ENCODE data around the gene TMEM163. TPM values are rescaled to one million over a fixed set of nuclear protein-coding genes. Genes with fewer than 3 reads are reported as not detected.
A peak's percentile ranks its signal among the peaks of the same experiment; 100 is the strongest.
"Not testable (repeated sequence)": the region's sequence is repeated elsewhere in the genome, so short reads cannot be mapped to it uniquely, and the experiment has no call there.

The TMEM163 gene
- total RNA-seq, 2 experiments from 2014 or later: not detected

DNA sequence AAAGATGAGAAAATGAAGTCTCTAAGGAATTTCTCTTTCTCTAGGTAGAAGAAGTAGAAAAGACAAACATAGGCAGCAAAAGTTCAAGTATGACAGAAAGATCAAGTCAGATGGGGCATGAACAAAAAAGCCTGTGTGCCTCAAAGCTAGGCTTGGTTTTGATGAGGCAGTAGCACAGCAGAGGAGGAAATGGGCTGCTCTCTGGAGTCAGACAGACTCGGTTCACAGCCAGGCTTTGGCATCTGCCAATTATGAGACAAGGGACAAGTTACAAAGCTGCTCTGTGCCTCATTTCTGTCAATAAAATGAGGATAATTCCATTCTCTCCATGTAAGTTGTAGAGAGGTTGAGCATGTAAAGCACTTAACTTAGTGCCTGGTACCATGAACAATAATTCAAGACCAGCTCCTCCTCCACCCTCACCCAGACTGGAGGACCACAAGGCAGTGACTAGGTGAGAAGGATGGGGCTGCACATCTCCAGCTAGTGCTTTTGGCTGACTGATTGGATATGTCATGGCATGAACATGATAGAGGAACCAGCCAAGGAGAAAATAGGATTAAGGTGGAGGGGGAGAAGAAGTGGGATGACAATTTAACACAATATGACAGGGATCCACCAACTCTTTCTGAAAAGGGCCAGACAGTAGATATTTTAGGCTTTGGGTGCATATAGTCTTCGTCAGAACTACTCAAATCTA, 84.6 kb downstream of the TMEM163 start:
- no peaks in the 10 kb centered on the region for H3K36me3 Mint-ChIP-seq
- no peak overlapping the region for H3K27ac Mint-ChIP-seq
- H3K27me3 Mint-ChIP-seq: peaks cover 7% of the 10 kb centered on the region
- no peaks in the 10 kb centered on the region for H3K9me3 Mint-ChIP-seq
- no peak for DNase-seq
- H3K4me3 Mint-ChIP-seq: no peak overlapping the region
- no peaks in the 10 kb centered on the region for H3K4me1 Mint-ChIP-seq

- no peaks in the 10 kb centered on the region for H3K9me3 Mint-ChIP-seq
- no peak overlapping the region for H3K27ac Mint-ChIP-seq
- no peaks in the 10 kb centered on the region for H3K4me1 Mint-ChIP-seq
- no peaks in the 10 kb centered on the region for H3K36me3 Mint-ChIP-seq
- no peak for DNase-seq
- peaks cover 3% of the 10 kb centered on the region for H3K27me3 Mint-ChIP-seq
- H3K4me3 Mint-ChIP-seq: no peak overlapping the region
These were observed 88.2 kb downstream of the TMEM163 start for GRCh38 chr2:134630504-134631159.

GRCh38 chr2:134628453-134628852, 90.3 kb downstream of the TMEM163 start:
- Mint-ChIP-seq H3K9me3 (no peaks in the 10 kb centered on the region), H3K4me3 (no peak overlapping the region), H3K36me3 (peaks cover 1% of the 10 kb centered on the region), H3K27me3 (peaks cover 8% of the 10 kb centered on the region), H3K4me1 (peaks cover 7% of the 10 kb centered on the region), H3K27ac (no peak overlapping the region)
- DNase-seq: no peak

GRCh38 chr2:134626781-134627180, 92.0 kb downstream of the TMEM163 start:
- H3K4me3 Mint-ChIP-seq: no peak overlapping the region
- no peak for DNase-seq
- peaks cover 7% of the 10 kb centered on the region for H3K4me1 Mint-ChIP-seq
- peaks cover 8% of the 10 kb centered on the region for H3K27me3 Mint-ChIP-seq
- no peaks in the 10 kb centered on the region for H3K9me3 Mint-ChIP-seq
- H3K27ac Mint-ChIP-seq: no peak overlapping the region
- H3K36me3 Mint-ChIP-seq: peaks cover 1% of the 10 kb centered on the region

GRCh38 chr2:134625311-134625710, 93.5 kb downstream of the TMEM163 start:
- H3K27ac Mint-ChIP-seq: no peak overlapping the region
- no peak for DNase-seq

GRCh38 chr2:134623796-134624195, 95.0 kb downstream of the TMEM163 start:
- Mint-ChIP-seq H3K27ac (no peak overlapping the region), H3K4me1 (peaks cover 7% of the 10 kb centered on the region), H3K27me3 (peaks cover 13% of the 10 kb centered on the region), H3K36me3 (peaks cover 1% of the 10 kb centered on the region), H3K9me3 (peaks cover 8% of the 10 kb centered on the region), H3K4me3 (no peak overlapping the region)
- peak; percentile 29 for DNase-seq

More at GRCh38 chr2:134625311-134625710, 93.5 kb downstream of the TMEM163 start:
- Mint-ChIP-seq H3K36me3 (peaks cover 1% of the 10 kb centered on the region), H3K9me3 (no peaks in the 10 kb centered on the region), H3K27me3 (peaks cover 8% of the 10 kb centered on the region), H3K4me1 (peaks cover 7% of the 10 kb centered on the region), H3K4me3 (no peak overlapping the region)

DNA sequence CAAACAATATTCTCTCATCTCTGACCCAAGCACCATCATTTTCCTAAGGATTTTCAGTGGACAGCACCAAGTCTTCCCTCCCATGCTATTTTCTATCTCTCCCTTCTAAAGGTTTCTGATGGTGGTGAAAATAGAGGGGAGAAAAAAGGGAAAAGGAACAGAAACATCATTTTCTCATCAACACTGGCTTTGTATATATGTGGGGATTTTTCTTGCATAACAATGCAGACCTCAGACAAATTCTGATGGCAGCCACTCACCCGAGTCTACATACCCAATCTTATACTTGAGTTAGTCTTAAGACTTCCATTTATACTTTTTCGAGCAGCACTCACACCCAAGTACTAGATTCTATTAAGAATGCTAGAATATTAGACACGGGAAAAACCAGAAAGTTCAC, 95.8 kb downstream of the TMEM163 start:
- DNase-seq: no peak
- Mint-ChIP-seq H3K27me3 (peaks cover 13% of the 10 kb centered on the region), H3K27ac (no peak overlapping the region), H3K4me1 (peaks cover 7% of the 10 kb centered on the region), H3K9me3 (peaks cover 12% of the 10 kb centered on the region), H3K36me3 (peaks cover 1% of the 10 kb centered on the region), H3K4me3 (no peak overlapping the region)

DNA sequence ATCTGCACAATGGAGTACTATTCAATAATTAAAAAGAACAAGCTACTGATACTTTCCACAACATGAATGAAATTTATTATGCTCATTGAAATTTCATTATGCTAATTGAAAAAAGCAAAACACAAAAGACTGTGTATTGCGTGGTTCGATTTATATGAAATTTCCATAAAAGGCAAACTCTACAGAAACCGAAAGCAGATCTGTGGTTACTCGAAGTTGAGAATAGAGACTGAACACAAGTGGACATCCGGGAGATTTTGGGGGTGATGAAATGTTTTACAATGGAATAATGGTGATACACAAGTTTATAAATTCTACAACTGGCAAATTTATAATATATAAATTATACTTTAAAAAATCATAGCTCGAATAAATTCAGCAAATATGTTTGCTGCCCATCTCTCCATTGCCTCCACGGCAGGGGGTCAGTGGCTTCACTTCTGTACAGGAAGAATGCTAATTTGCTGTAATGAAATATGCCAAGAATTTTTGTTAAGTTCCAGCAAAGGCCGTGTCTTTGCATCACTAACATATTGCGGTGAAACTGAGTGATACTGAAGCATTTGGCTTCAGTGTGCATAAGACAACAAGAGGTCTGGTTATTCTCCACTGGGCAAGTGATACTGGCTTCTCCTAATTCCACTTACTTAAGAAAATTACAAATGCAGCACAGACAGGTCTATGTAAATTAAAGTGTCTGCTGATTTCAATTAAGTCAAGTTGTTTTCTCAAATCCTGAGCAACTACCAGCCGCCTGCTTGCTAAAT, 96.7 kb downstream of the TMEM163 start:
- Mint-ChIP-seq H3K4me3 (no peak overlapping the region), H3K4me1 (peaks cover 7% of the 10 kb centered on the region), H3K9me3 (peaks cover 12% of the 10 kb centered on the region), H3K36me3 (peaks cover 1% of the 10 kb centered on the region), H3K27ac (no peak overlapping the region), H3K27me3 (peaks cover 13% of the 10 kb centered on the region)
- no peak for DNase-seq

GRCh38 chr2:134619250-134619649, 99.5 kb downstream of the TMEM163 start:
- Mint-ChIP-seq H3K4me3 (no peak overlapping the region), H3K27ac (no peak overlapping the region), H3K4me1 (peaks cover 6% of the 10 kb centered on the region), H3K27me3 (peaks cover 9% of the 10 kb centered on the region), H3K36me3 (no peaks in the 10 kb centered on the region), H3K9me3 (peaks cover 12% of the 10 kb centered on the region)
- no peak for DNase-seq

- peaks cover 34% of the 10 kb centered on the region for H3K9me3 Mint-ChIP-seq
- not testable (repeated sequence) for H3K27ac Mint-ChIP-seq, H3K4me1 Mint-ChIP-seq, H3K4me3 Mint-ChIP-seq, H3K27me3 Mint-ChIP-seq, DNase-seq, H3K36me3 Mint-ChIP-seq
These were observed 103.3 kb downstream of the TMEM163 start for GRCh38 chr2:134615480-134615879.

GRCh38 chr2:134611316-134611715, 107.5 kb downstream of the TMEM163 start:
- Mint-ChIP-seq H3K27me3 (peaks cover 6% of the 10 kb centered on the region), H3K9me3 (peaks cover 22% of the 10 kb centered on the region), H3K4me3 (no peak overlapping the region), H3K27ac (no peak overlapping the region), H3K4me1 (no peaks in the 10 kb centered on the region), H3K36me3 (peaks cover 3% of the 10 kb centered on the region)
- no peak for DNase-seq

GRCh38 chr2:134610871-134611270, 107.9 kb downstream of the TMEM163 start:
- Mint-ChIP-seq H3K27me3 (peaks cover 9% of the 10 kb centered on the region), H3K9me3 (peaks cover 22% of the 10 kb centered on the region), H3K4me1 (no peaks in the 10 kb centered on the region), H3K4me3 (no peak overlapping the region), H3K36me3 (peaks cover 3% of the 10 kb centered on the region), H3K27ac (no peak overlapping the region)
- DNase-seq: no peak

DNA sequence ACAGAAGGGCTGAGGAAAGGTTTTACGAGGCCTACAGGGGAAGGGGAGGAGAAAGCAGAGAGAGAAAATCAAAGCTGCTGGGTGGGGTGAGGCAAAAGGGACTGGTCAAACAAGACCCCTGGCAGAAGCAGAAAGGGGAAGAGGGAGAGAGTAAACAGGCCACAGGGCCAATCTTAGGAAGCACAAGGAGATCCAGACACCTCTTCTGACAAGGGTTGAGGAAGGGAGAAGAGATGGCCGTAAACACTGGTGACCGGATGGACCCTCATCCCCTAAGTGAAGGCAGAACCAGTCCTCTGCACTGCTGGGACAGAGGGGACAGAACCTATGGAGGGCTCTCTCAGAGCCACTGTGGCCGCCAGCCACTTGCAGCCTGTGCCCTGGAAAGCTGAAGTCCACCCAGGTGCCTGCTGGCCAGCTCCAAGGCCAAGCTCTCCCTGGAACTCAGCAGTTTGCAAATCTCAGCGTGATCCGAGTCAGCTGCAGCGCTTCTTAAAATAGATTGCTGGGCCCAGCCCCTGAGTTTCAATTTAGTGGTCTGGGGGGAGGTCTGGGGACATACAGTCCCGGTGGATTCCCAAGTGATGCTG, 108.8 kb downstream of the TMEM163 start:
- Mint-ChIP-seq H3K4me1 (no peaks in the 10 kb centered on the region), H3K4me3 (no peak overlapping the region), H3K9me3 (peaks cover 22% of the 10 kb centered on the region), H3K27ac (no peak overlapping the region), H3K27me3 (peaks cover 9% of the 10 kb centered on the region), H3K36me3 (peaks cover 3% of the 10 kb centered on the region)
- no peak for DNase-seq

DNA sequence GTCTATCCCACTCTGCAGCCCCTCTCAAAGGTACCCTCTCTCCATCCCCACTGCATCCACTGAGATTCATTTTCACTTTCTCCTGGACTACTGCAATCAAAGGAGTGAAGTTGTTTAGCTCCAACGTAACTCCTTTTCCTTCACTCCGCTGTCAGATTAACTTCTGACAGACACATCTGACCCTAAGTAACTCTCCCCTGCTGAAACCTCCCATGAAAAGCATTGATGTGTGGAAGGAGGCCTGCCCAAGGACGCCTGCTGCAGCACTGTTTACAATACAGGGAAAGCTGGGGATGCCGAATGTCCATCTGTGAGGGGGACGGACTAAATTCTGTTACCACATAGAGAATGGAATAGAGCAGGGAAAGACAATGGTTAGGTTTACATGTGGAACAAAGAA, 114.8 kb downstream of the TMEM163 start:
- H3K36me3 Mint-ChIP-seq: no peaks in the 10 kb centered on the region
- no peak for DNase-seq
- H3K4me1 Mint-ChIP-seq: no peaks in the 10 kb centered on the region
- H3K9me3 Mint-ChIP-seq: no peaks in the 10 kb centered on the region
- peaks cover 29% of the 10 kb centered on the region for H3K27me3 Mint-ChIP-seq
- no peak overlapping the region for H3K4me3 Mint-ChIP-seq
- no peak overlapping the region for H3K27ac Mint-ChIP-seq

DNA sequence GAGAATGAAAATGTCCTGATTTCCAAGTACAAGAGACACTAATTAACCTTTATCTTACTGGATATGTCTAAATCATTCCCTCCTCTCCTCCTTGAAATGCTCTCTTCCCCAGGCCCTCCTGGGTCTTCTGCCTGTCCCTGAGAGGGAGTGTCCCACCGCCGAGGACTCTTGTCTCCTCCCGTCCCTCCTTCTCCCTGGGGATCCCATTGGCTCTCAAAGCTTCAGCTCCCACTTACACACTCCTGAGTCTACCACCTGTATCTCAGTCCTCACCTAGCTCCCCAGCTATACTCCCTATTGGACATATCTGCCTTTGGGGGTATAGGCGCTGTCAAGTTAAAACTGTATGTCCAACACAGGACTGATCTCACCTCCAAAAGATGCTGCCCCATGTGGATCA, 116.1 kb downstream of the TMEM163 start:
- H3K4me1 Mint-ChIP-seq: no peaks in the 10 kb centered on the region
- no peak for DNase-seq

More for the DNA sequence above, 116.1 kb downstream of the TMEM163 start:
- Mint-ChIP-seq H3K27me3 (peaks cover 37% of the 10 kb centered on the region), H3K27ac (no peak overlapping the region), H3K4me3 (no peak overlapping the region), H3K9me3 (peaks cover 3% of the 10 kb centered on the region), H3K36me3 (no peaks in the 10 kb centered on the region)
